GM08714 (cell line): ENCODE data around the gene NEK4.

ENCODE experiments used
- H3K4me3 ChIP-seq: fragments of 200-500 bp; sonication (Bioruptor generic); 2 replicates; pipeline ENCODE4 v1.5.1; 2014; ENCODE audit warnings: mild to moderate bottlenecking, low read length, inconsistent platforms
- ZNF274 ChIP-seq: IDR thresholded peaks from 2 replicates; pipeline ENCODE4 v1.6.1; 2012; ENCODE audit warnings: mild to moderate bottlenecking, low read depth, low read length

The NEK4 gene

DNA sequence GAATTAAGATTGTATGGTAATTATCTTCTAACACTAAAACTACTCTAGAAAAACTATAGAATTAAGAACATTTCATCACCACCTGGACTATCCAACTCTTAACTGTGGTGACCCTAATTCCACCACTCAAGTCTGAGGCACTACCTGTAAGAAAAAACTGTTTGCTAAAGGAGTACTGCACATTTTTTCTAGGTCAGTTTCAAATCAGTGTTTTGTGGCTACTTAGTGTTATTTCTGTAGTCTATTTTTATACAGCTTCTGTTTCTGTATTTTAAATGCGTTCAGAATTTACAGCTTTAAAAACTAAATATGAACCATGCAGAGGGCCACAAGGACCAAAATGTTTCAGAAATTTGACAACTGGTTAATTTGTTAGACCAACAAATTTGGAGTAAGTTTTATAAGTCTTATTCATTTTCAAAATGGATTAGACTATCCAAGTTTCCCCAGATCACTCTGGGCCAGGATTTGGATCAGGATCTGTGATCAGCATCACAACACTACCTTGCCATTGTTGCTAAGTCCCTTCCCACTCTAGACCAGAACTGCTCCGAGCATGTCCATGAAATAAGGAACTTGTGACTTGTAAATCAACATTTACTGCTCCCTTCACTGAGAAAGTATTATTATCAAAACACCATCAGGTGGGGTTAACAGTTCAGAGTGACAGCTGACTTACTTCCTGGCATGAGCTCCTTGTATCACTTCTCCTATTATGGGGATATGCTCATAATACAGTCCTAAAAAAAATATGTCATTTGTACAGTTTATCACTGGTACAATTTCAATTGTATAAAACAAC lies 73.7 kb downstream of the NEK4 start:
- no peak for TF ChIP-seq ZNF274
- peak overlapping the region; percentile 45; the same call in 1 of the 2 replicates for H3K4me3 ChIP-seq

- TF ChIP-seq ZNF274, result no peak
- H3K4me3 ChIP-seq, result no peak overlapping the region
Measured at GRCh38 chr3:52695798-52696671, 74.7 kb downstream of the NEK4 start.

DNA sequence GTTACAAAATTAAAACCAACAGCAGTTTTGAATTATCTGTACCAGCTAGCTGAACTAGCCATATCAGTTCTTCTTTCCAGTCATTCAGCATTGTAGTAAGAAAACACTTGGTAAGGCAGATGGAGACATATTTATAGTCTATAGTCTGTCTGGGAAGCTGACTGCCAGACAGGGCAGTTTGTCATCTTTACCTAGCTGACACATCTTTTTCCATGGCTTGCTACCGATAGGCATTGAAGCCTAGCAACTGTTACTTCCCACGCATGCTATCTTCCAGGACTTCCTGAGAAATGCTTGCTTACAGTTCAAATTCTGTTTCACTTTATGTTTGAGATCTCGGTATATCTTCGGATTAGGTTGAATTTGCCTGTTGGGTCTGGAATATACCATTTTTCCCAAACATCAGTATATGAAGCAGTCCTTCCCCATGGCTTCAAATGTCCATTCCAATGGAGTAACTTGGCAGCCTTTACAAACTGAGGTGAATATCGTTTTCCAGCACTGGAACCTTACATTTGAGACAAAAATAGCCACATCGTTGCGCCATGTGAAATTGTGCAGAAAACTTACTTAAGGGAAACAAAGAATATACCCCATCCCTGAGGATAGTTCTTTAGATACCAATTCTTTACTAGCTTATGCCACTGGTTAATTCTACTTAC lies 76.1 kb downstream of the NEK4 start:
- TF ChIP-seq ZNF274, result no peak
- H3K4me3 ChIP-seq, result no peak overlapping the region

DNA sequence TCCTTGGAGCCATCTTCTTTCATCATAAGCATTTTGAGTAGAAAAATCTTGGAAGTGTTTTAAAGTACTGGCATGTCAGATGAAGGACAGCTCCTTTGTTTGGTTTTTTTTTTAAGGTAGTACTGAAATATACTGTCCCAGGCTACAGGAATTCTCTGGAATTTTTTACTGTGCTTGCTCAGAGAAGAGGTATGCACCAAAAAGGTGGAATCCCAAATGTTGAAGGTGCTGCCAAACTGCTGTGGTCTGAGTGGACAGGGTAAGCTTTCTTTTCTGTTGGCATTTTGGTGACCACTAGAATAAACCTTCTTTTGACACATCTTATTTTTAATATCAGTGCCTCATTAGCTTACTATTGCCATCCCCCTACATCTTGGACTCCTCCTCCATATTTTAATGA lies 77.7 kb downstream of the NEK4 start:
- no peak overlapping the region for H3K4me3 ChIP-seq
- TF ChIP-seq ZNF274, result no peak

DNA sequence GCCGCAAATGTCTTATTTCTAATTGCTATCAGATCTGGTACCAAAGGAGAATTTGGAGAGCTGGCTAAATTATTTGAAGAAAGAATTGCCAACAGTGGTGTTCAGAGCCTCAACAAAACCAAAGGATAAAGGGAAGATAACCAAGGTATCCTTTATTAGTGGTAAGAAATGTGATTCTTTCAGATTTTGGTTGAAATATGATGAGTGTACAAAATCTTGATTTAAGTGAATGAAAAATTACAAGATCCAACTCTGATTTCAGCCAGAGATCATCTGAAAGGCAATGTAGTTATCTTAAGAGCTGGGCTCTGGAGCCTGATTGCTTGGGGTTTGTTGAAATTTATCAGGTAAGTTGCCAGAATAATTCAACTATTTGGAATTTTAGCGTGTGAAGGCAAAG lies 80.2 kb downstream of the NEK4 start:
- no peak overlapping the region for H3K4me3 ChIP-seq
- TF ChIP-seq ZNF274, result no peak

DNA sequence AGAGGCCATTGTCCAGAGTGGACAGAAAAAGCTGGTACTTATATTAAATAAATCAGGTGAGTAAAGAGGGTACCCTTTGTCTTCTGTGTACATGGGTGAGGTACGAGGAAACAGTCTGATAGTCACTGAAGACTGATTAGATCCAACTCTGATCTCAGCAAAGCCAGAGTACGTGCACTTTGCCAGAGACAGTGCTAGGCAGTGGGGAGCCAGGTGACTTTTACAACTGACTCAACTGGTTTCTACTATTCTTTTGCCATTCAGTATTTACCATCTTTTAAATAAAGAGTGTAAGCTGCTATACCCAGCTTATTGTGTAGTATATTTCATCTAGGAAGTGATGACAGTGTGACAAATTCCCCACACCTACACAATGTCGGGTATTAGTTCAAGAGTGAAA lies 81.6 kb downstream of the NEK4 start:
- no peak overlapping the region for H3K4me3 ChIP-seq
- TF ChIP-seq ZNF274, result no peak

GRCh38 chr3:52688266-52688665 lies 82.5 kb downstream of the NEK4 start:
- no peak overlapping the region for H3K4me3 ChIP-seq
- TF ChIP-seq ZNF274, result no peak

- H3K4me3 ChIP-seq, result peak within 1 kb of the TSS; percentile 98
- TF ChIP-seq ZNF274, result no peak
Measured at GRCh38 chr3:52685709-52686691, 84.7 kb downstream of the NEK4 start, which contains the start of the genes GNL3 and PBRM1. Gene GNL3, plus strand, starts transcription at chr3:52686032. Its CDS starts 61 bp downstream, at chr3:52686093. Gene PBRM1, minus strand, starts transcription at chr3:52685913.

GRCh38 chr3:52685285-52685708 lies 85.4 kb downstream of the NEK4 start:
- TF ChIP-seq ZNF274, result no peak
- H3K4me3 ChIP-seq, result peak overlapping the region; percentile 98

DNA sequence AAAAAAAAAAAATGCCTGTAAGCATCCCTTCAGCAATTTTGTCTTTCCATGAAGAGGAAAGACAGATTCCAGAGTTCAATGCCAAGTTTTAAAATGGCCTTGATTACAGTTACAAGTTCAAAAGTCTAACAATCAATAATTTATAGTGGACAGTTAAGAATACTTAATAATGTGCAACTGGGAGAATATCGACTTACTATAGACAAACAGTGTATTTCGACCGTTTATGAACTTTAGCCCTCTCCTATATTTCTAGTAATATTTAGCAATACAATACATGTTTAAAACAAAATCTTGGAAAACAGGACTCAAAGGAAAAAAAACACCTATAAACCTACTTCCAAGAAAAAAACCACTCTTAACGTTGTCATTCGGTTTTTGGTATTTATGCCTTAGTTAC lies 86.6 kb downstream of the NEK4 start:
- TF ChIP-seq ZNF274, result no peak

DNA sequence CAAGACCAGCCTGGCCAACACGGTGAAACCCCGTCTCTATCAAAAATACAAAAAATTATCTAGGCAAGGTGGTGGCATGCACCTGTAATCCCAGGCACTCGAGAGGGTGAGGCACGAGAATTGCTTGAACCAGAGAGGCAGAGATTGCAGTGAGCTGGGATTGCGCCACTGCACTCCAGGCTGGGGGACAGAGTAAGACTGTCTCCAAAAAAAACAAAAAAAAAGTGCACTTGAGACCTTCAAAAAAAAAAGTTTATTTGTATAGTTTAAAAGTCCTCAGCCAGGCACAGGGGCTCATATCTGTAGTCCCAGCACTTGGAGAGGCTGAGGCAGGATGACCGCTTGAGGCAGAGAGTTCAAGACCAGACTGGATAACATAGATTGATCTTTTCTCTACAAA lies 87.1 kb downstream of the NEK4 start:
- no peak for TF ChIP-seq ZNF274
- no peak overlapping the region for H3K4me3 ChIP-seq

More for the DNA sequence above, 86.6 kb downstream of the NEK4 start:
- peak overlapping the region; percentile 98; the same call in 1 of the 2 replicates for H3K4me3 ChIP-seq

GRCh38 chr3:52682016-52682415 lies 88.7 kb downstream of the NEK4 start:
- no peak overlapping the region for H3K4me3 ChIP-seq
- TF ChIP-seq ZNF274, result no peak

GRCh38 chr3:52681596-52681995 lies 89.1 kb downstream of the NEK4 start:
- no peak overlapping the region for H3K4me3 ChIP-seq
- no peak for TF ChIP-seq ZNF274
